ENCODE data around the gene PHKG2.
A peak's percentile ranks its signal among the peaks of the same experiment; 100 is the strongest.

The PHKG2 gene

GRCh38 chr16:30728899-30729672 is 19.1 kb upstream of the PHKG2 start:
- DNase-seq, result no peak

- no peak for DNase-seq
Measured at GRCh38 chr16:30731411-30731810, 16.8 kb upstream of the PHKG2 start.

- DNase-seq, result no peak
Measured at GRCh38 chr16:30736995-30737793, 11.0 kb upstream of the PHKG2 start.

- DNase-seq, result no peak
Measured at GRCh38 chr16:30737794-30738648, 10.2 kb upstream of the PHKG2 start.

GRCh38 chr16:30738984-30739951 is 9.0 kb upstream of the PHKG2 start:
- no peak for DNase-seq

GRCh38 chr16:30740364-30741251 is 7.6 kb upstream of the PHKG2 start:
- DNase-seq, result peak; percentile 87

GRCh38 chr16:30741461-30741914 is 6.7 kb upstream of the PHKG2 start:
- no peak for DNase-seq

- DNase-seq, result no peak
Measured at GRCh38 chr16:30743716-30744115, 4.5 kb upstream of the PHKG2 start.

GRCh38 chr16:30744183-30744582 is 4.0 kb upstream of the PHKG2 start:
- no peak for DNase-seq

- DNase-seq, result no peak
Measured at GRCh38 chr16:30745082-30745481, 3.1 kb upstream of the PHKG2 start.

GRCh38 chr16:30746638-30747175 is 1.5 kb upstream of the PHKG2 start:
- DNase-seq, result no peak

GRCh38 chr16:30747331-30747730 is 894 bp upstream of the PHKG2 start:
- DNase-seq, result no peak

- no peak for DNase-seq
Measured at GRCh38 chr16:30748634-30749445, 615 bp downstream of the PHKG2 start.

- no peak for DNase-seq
Measured at GRCh38 chr16:30750201-30750600, 2.0 kb downstream of the PHKG2 start.

GRCh38 chr16:30750876-30751465 is 2.7 kb downstream of the PHKG2 start:
- no peak for DNase-seq

- DNase-seq, result no peak
Measured at GRCh38 chr16:30753596-30753995, 5.4 kb downstream of the PHKG2 start.

- DNase-seq, result no peak
Measured at GRCh38 chr16:30755955-30756780, 7.9 kb downstream of the PHKG2 start.

- DNase-seq, result no peak
Measured at GRCh38 chr16:30756781-30757100, 8.5 kb downstream of the PHKG2 start.

GRCh38 chr16:30757316-30757715 is 9.1 kb downstream of the PHKG2 start:
- DNase-seq, result no peak
